Motor neuron (in vitro differentiated cells): ENCODE results near the gene MAP2K3. TPM values are rescaled to one million over a fixed set of nuclear protein-coding genes. Genes with fewer than 3 reads are reported as not detected.
"Not testable (repeated sequence)": the region's sequence is repeated elsewhere in the genome, so short reads cannot be mapped to it uniquely, and the experiment has no call there.

ENCODE experiments used
- ATAC-seq, 8 experiments: fragments of 200-7000 bp; cut with Tn5 transposase; replicated peaks in 6 of 8; 2 replicates each; pipeline ENCODE4 v1.8.0; 2021; ENCODE audit warnings: mild to moderate bottlenecking in 8 of 8, moderate library complexity in 8 of 8
- H3K27ac ChIP-seq, 2 donors: fragments of 250-450 bp; sonication (Bioruptor Pico); 2 replicates each; pipeline ENCODE4 v1.9.0; 2021; ENCODE audit warnings: antibody characterized with exemption in 2 of 2, mild to moderate bottlenecking in 2 of 2, moderate library complexity in 1 of 2
- H3K4me1 ChIP-seq, 2 donors: fragments of 250-450 bp; sonication (Bioruptor Pico); replicated peaks in 1 of 2; 2 replicates each; pipeline ENCODE4 v1.6.1; 2021; ENCODE audit warnings: antibody characterized with exemption in 2 of 2, mild to moderate bottlenecking in 2 of 2, moderate library complexity in 1 of 2
- H3K4me3 ChIP-seq, 5 donors: fragments of 250-450 bp; sonication (Bioruptor Pico); 2 replicates each; pipeline ENCODE4 v1.9.0; 2021; ENCODE audit warnings: antibody characterized with exemption in 5 of 5, mild to moderate bottlenecking in 5 of 5, moderate library complexity in 4 of 5
- WGBS, 10 experiments: fragments of 450-650 bp; shearing (Covaris generic); methylation state at CpG; one replicate each; pipeline ENCODE4 v1.0.0; 2022; 5-methylcytosine and 5-hydroxymethylcytosine counted together
- in situ Hi-C, 9 experiments: fragments of 400-800 bp; cut with MboI; loops; one replicate each; pipeline ENCODE4 v1.15.0; 2021; ENCODE audit warnings: low sequenced_read_pairs in 9 of 9, low pct_unique_long_range_greater_than_20kb in 2 of 9; ENCODE audit not compliant: unreplicated experiment in 9 of 9
- total RNA-seq, 8 experiments: library from RNA; unstranded; fragments of 300-600 nt; gene quantifications; 2 replicates each; pipeline versions ENCODE4 v1.2.3 to v1.2.4, GENCODE V29; 2022

Gene MAP2K3
- total RNA-seq, 8 experiments from 2014 or later = 3.8 to 41.7 (median 6.7) TPM

DNA sequence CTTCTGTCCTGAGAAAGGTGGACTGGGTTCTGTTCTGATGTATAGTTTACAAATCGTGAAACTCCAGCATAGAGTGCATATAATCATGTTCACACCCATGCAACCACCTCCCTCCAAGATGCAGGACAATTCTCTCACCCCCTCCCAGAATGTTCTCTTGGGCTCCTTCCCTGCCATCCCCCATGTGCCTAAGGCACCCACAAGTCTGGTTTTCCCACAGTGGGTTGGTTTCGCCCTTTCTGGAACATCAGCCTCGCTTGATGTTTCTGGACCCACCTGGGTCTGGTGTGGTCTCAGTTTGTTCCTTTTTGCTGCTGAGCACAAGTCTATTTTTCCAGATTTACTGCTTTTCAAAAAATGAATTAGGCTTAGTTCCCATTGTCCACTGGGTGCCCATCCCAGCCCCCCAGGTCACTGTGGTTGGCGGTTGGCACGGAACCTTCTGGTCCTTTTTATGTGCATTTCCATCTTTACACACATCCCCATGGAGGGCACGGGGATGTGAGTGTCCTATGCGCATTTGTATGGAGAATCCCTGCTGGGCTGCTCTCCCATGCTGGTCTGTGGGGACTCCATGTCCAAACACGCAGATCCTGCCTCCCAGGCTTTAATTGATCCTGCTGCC lies 19.0 kb downstream of the MAP2K3 start:
- WGBS, 10 experiments = 20 to 100% (median 62%) methylated on average over 1 to 8 of the region's 8 CpGs
- in situ Hi-C loops = loop anchor here in 2 of 9 experiments (25.0 kb wide), 1 partner anchor 484 kb away; no protein-coding TSS in a partner anchor
- peak in 3 of 8 experiments; percentile 22 to 68 (median 42) for ATAC-seq
- H3K4me1 ChIP-seq = no peaks in the 10 kb centered on the region
- H3K4me3 ChIP-seq = no peak overlapping the region
- no peak overlapping the region for H3K27ac ChIP-seq

DNA sequence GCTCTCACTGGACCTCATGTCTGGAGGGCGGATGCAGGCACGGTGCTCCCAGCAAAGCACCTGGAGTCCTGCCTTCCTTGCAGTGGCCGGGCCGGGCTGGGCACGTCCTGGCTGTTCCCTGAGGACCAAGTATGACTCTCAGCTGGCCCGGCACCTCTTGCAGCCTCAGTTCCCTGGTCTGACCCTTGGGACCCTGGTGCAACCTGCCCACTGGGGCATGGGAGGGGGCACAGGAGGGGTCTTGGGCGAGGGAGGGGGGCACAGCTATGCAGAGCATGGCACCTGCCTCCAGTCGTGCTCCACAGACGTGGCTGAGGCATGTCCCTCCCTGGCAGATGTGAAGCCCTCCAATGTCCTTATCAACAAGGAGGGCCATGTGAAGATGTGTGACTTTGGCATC lies 19.6 kb downstream of the MAP2K3 start:
- Histone ChIP-seq H3K4me3 (no peak overlapping the region), H3K27ac (no peak overlapping the region), H3K4me1 (no peaks in the 10 kb centered on the region)
- ATAC-seq = peak in 2 of 8 experiments; percentile 6 to 8
- in situ Hi-C loops = loop anchor here in 2 of 9 experiments (25.0 kb wide), 1 partner anchor 483 kb away; no protein-coding TSS in a partner anchor
- 54 to 87% (median 74%) methylated on average over 2 to 5 of the region's 9 CpGs; no CpG with 5 or more reads in 5 of the 10 experiments for WGBS, 10 experiments

DNA sequence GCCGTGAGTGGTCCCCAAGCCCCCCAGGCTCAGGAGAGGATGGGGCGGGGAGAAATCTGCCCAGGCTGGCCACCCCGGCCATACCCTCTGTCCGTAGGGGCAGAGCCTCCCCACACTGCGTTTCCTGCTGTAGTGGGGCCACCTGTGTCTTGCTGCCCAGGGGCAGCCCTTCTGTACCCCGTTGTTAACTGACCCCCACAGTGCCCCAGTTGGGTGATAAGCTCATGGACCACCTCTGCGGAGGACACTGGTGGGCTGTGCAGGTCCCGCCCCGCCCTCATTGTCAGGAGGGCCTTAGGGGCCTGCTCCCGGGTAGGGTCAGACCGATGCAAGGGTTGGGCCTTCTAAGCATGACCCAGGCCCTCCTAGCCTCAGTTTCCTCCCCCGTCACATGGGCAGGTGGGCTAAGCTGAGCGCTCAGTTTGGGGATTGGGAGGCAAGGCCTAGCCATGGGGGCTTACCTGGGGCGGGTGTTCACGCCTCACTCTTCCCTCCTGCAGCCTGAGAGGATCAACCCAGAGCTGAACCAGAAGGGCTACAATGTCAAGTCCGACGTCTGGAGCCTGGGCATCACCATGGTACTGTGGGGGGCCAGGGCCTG lies 20.1 kb downstream of the MAP2K3 start:
- peak in 2 of 8 experiments; percentile 8 to 10 for ATAC-seq
- H3K27ac ChIP-seq, H3K4me1 ChIP-seq, H3K4me3 ChIP-seq: not testable (repeated sequence)
- in situ Hi-C loops = loop anchor here in 2 of 9 experiments (25.0 kb wide), 1 partner anchor 483 kb away; no protein-coding TSS in a partner anchor
- WGBS, 10 experiments = 60 to 100% (median 80%) methylated on average over 1 to 4 of the region's 17 CpGs; no CpG with 5 or more reads in 4 of the 10 experiments

DNA sequence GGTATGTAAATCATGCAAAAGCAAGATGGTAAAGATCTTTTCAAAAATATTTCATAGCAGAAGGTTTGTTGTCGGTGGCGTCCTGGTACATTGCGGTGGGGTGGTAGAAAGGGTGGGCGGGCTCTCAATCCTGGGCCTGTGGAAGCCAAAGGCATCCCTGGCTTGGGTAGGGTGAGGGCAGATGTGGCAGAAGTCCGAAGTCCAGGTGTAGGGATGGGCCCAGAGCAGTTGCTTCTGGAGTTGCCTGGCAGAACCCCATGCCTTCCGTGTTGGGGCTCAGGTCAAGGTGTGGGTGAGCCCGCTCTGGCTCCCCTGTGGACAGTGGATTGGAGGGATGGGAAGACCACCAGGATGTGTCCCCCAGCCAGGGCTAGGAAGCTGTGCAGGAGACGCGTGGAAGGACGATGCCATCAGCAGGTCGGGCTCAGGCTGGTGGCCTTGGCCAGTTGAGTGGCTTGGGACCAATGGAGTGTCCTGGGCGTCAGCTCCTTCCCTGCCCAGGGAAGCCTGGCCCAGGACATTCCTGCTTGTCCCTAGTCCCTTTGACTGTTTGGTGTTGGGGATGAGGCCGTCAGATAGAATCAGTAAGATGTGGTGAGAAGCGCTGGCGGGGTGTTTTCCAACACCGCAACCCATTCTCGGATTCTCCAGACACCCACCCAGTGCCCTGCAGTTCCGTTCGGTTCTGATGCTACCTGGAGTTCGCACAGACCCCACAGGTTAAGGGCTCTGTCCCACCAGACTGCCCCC lies 21.1 kb downstream of the MAP2K3 start:
- no CpG with 5 or more reads among the region's 20 CpGs for WGBS, 10 experiments
- in situ Hi-C loops = loop anchor here in 2 of 9 experiments (25.0 kb wide), 1 partner anchor 482 kb away; no protein-coding TSS in a partner anchor

DNA sequence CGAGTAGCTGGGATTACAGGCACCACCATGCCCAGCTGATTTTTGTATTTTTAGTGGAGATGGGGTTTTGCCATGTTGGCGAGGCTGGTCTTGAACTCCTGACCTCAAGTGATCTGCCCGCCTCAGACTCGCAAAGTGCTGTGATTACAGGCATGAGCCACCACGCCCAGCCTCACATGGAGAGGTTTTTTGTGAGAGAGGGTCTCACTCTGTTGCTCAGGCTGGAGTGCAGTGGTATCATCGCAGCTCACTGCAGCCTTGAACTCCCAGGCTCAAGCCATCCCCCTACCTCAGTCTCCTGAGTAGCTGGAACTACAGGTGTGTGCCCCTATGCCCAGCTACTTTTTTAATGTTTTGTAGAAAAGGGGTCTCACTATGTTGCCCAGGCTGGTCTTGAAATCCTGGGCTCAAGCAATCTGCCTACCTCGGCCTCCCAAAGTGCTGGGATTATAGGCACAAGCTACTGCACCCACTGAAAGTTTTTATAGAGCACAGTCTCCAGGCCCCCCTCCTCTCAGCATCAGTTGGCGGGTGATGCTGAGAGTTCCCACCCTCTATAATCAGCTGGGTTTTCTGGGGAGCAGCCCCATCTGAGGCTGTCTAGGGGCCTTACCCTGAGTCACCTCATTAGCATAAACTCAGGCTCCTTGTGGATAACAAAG lies 22.2 kb downstream of the MAP2K3 start:
- H3K27ac ChIP-seq, H3K4me1 ChIP-seq, H3K4me3 ChIP-seq: not testable (repeated sequence)
- 20 to 100% (median 67%) methylated on average over 1 to 3 of the region's 8 CpGs; no CpG with 5 or more reads in 4 of the 10 experiments for WGBS, 10 experiments
- ATAC-seq = peak in 2 of 8 experiments; percentile 38 to 51
- in situ Hi-C loops = loop anchor here in 2 of 9 experiments (25.0 kb wide), 1 partner anchor 481 kb away; no protein-coding TSS in a partner anchor

More for the DNA sequence above, 21.1 kb downstream of the MAP2K3 start:
- not testable (repeated sequence) for ATAC-seq, H3K27ac ChIP-seq, H3K4me1 ChIP-seq, H3K4me3 ChIP-seq

DNA sequence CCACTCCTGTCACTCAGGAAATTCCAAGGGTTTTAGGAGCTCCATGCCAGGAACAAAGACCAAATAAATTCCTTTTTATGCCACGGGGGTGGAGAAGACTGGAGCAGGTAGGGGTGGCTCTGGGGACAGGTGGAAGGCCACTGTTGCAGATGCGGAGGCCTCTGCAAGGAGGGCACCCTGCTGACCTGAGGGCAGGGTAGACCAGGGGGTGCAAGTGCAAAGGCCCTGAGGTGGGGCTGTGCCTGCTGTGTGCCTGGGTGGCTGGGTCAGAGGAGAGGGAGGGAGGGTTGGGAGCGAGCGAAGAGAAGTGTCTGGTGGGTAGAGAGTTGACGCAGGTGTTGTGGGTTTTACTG lies 22.7 kb downstream of the MAP2K3 start:
- in situ Hi-C loops = loop anchor here in 2 of 9 experiments (25.0 kb wide), 1 partner anchor 480 kb away; no protein-coding TSS in a partner anchor

DNA sequence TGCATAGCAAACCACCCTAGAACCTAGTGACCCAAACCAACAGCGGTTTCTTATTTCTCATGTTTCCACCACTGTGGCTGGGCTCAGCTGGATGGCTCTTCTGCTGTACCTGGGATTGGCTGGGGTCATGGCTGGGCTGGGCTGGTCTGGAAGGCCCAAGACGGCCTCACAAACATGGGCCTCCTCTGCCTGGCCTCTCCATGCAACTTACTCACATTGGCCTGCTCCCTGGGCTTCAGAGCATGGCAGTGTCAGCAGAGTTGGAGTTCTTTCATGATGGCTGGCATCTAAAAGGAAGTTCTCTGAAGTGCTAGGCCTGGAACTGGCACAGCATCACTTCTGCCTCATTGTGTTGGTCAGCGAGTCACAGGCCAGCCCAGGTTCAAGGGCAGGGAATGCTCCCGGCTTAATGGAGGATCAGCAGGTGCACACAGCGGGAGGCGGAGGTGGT lies 24.4 kb downstream of the MAP2K3 start:
- in situ Hi-C loops = loop anchor here in 2 of 9 experiments (25.0 kb wide), 1 partner anchor 478 kb away; no protein-coding TSS in a partner anchor
- not testable (repeated sequence) for ATAC-seq, H3K27ac ChIP-seq, H3K4me3 ChIP-seq, H3K4me1 ChIP-seq
- WGBS, 10 experiments = 84 to 100% (median 90%) methylated on average over 3 to 4 of the region's 6 CpGs; no CpG with 5 or more reads in 1 of the 10 experiments

More for the DNA sequence above, 22.7 kb downstream of the MAP2K3 start:
- not testable (repeated sequence) for H3K27ac ChIP-seq, ATAC-seq, H3K4me3 ChIP-seq, H3K4me1 ChIP-seq
- no CpG with 5 or more reads among the region's 5 CpGs for WGBS, 10 experiments

DNA sequence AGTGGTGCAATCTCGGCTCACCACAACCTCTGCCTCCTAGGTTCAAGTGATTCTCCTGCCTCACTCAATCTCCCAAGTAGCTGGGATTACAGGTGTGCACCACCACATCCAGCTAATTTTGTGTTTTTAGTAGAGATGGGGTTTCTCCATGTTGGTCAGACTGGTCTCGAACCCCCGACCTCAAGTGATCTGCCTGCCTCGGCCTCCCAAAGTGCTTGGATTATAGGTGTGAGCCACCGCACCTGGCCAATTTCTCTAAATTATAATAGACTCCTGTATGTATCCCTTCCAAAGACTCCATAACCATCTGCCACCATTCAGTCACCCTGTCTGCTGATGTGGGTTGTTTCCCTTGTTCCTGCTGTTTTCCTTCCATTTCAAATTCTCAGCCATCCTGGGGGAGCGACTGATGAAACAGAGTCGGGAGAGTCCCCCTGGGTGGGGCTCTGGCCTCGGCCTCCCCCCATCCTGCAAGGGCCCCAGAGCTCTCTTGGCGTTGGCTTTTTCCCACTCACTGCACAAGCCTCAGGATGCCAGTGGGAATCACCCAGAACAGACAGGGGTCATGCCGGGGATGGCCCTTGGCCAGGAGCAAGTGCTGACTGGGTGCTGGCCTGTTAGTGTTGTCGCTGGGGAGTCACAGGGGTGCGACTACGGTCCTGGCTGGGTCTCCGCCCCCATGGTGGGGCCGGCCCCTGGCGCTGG lies 25.7 kb downstream of the MAP2K3 start:
- in situ Hi-C loops = loop anchor here in 2 of 9 experiments (25.0 kb wide), 1 partner anchor 477 kb away; no protein-coding TSS in a partner anchor
- ATAC-seq, H3K27ac ChIP-seq, H3K4me3 ChIP-seq, H3K4me1 ChIP-seq: not testable (repeated sequence)
- 65 to 100% (median 82%) methylated on average over 1 to 5 of the region's 16 CpGs; no CpG with 5 or more reads in 3 of the 10 experiments for WGBS, 10 experiments

DNA sequence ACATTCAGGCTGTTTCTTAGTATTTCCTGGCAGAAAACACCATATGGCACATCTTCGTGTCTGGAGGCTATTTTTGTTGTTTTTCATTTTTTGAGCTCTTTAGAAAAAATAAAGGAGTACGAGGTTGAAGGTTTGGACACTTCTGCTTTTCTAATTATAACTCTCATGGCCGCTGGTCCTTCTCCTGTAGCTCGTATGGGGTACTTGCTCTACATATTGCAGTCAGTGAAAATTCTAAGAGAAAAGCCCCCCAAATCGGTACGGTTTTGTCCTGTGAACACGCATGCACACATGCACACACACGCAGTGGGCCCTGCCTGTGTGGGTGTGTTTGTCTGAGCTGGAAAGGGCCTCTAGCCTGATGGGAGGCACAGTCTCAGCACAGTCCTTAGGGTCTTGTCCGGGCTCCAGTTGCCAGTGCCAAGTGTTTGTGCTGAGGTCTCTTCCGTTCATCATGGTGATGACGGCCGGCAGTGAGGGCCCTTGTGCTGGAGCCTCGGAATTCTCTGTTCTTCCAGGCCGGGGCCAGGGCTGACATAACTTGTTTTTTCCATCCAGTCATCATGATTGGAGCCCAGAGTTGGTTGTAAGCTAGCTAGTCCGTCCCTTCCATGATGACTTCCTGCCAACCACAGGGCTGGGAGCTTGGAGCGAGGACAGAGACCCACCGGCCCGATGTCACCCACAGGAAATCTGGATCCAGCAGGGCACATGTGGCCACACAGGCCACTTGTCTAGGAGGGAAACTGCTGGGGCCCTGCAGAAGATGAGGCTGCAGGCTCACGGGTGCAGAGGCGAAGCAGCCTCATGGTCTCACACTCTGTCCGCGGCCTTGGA lies 26.5 kb downstream of the MAP2K3 start:
- H3K27ac ChIP-seq, H3K4me3 ChIP-seq, H3K4me1 ChIP-seq: not testable (repeated sequence)
- in situ Hi-C loops = loop anchor here in 2 of 9 experiments (25.0 kb wide), 1 partner anchor 476 kb away; no protein-coding TSS in a partner anchor
- WGBS, 10 experiments = 40 to 93% (median 70%) methylated on average over 1 to 4 of the region's 22 CpGs; no CpG with 5 or more reads in 6 of the 10 experiments
- peak in 2 of 8 experiments; percentile 14 to 15 for ATAC-seq

DNA sequence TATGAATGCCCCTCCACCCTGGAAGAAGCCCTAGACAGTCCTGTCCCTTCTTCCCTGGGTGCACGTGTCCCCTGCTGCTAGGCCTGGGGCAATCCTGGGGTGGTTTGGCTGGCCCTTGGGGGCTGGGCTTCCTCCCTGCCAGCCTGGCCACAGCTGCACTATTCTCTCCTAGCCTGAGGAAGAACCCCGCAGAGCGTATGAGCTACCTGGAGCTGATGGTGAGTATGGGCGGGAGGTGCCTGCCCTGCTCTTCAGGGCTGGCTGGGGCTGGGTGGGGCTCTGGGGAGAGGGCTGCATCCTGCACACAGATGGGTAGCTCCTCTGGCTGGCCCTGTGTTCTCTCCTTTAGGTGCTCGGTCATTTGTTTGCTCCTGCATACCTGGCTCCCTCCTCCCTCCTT lies 28.8 kb downstream of the MAP2K3 start:
- Histone ChIP-seq H3K27ac (no peak overlapping the region), H3K4me3 (no peak overlapping the region), H3K4me1 (peaks cover 4 to 5% of the 10 kb centered on the region in 2 donors)
- in situ Hi-C loops = loop anchor here in 2 of 9 experiments (25.0 kb wide), 1 partner anchor 474 kb away; no protein-coding TSS in a partner anchor
- ATAC-seq = no peak
- 60% methylated on average over 1 of the region's 5 CpGs; no CpG with 5 or more reads in 9 of the 10 experiments for WGBS, 10 experiments

DNA sequence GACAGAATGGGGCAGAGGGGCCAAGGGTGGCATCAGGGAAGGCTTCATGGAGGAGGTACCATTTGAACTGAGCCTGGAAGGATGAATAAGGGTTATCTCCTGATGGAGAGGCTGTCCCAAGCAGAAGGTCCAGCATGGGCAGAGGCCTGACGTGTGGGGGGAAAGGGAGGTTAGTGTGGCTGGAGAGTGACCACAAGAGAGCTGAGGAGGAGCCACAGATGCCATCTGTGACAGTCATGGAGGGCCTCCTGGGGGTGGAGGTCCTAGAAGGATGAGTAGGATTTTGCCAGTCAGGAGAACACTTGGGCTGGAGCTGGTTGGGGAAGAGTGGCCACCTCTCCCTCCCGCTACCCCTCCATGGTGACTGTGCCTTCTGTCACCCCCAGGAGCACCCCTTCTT lies 29.2 kb downstream of the MAP2K3 start:
- not testable (repeated sequence) for H3K27ac ChIP-seq, H3K4me1 ChIP-seq, ATAC-seq, H3K4me3 ChIP-seq
- WGBS, 10 experiments = no CpG with 5 or more reads among the region's 2 CpGs
- in situ Hi-C loops = loop anchor here in 2 of 9 experiments (25.0 kb wide), 1 partner anchor 474 kb away; no protein-coding TSS in a partner anchor
